H9 (cell line): ENCODE data around the gene PLEKHG3. TPM values are rescaled to one million over a fixed set of nuclear protein-coding genes. Genes with fewer than 3 reads are reported as not detected.

Experiments used
- DNase-seq: peaks from one replicate; pipeline ENCODE4 v3.0.0-alpha.2; 2017
- H2AFZ ChIP-seq: one replicate; pipeline ENCODE4 v1.6.1; 2013; ENCODE audit warnings: mild to moderate bottlenecking, low read length, control low read depth, moderate library complexity
- H2AK5ac ChIP-seq: 2 replicates; pipeline ENCODE4 v1.6.1; 2013; ENCODE audit warnings: low read length, control low read depth, mixed read lengths; ENCODE audit not compliant: insufficient read length
- H2BK120ac ChIP-seq: one replicate; pipeline ENCODE4 v1.6.1; 2013; ENCODE audit warnings: low read depth, mild to moderate bottlenecking, low read length, control low read depth, inconsistent platforms; ENCODE audit not compliant: poor library complexity, severe bottlenecking
- H2BK12ac ChIP-seq: 2 replicates; pipeline ENCODE4 v1.6.1; 2013; ENCODE audit warnings: low read length, control low read depth, mixed read lengths, low read depth; ENCODE audit not compliant: insufficient read length
- H2BK15ac ChIP-seq: 2 replicates; pipeline ENCODE4 v1.6.1; 2013; ENCODE audit warnings: low read depth, low read length, control low read depth
- H2BK20ac ChIP-seq: one replicate; pipeline ENCODE4 v1.6.1; 2013; ENCODE audit warnings: low read depth, mild to moderate bottlenecking, low read length, control low read depth, inconsistent platforms; ENCODE audit not compliant: poor library complexity, severe bottlenecking
- H2BK5ac ChIP-seq: 2 replicates; pipeline ENCODE4 v1.6.1; 2013; ENCODE audit warnings: low read length, control low read depth, mixed read lengths; ENCODE audit not compliant: insufficient read length
- H3K14ac ChIP-seq: 2 replicates; pipeline ENCODE4 v1.6.1; 2013; ENCODE audit warnings: low read length, control low read depth; ENCODE audit not compliant: insufficient read depth
- H3K18ac ChIP-seq: 2 replicates; pipeline ENCODE4 v1.6.1; 2013; ENCODE audit warnings: low read depth, mild to moderate bottlenecking, mixed read lengths, low read length, control low read depth; ENCODE audit not compliant: insufficient read length
- H3K23ac ChIP-seq: 2 replicates; pipeline ENCODE4 v1.6.1; 2013; ENCODE audit warnings: low read length, control low read depth, mixed read lengths, low read depth; ENCODE audit not compliant: insufficient read length
- H3K23me2 ChIP-seq: 2 replicates; pipeline ENCODE4 v1.6.1; 2013; ENCODE audit warnings: low read depth, mild to moderate bottlenecking, mixed read lengths, low read length, control low read depth; ENCODE audit not compliant: insufficient read length, poor library complexity, severe bottlenecking
- H3K27ac ChIP-seq: 2 replicates; pipeline ENCODE4 v1.5.1; 2013; ENCODE audit warnings: low read length, control low read depth, mixed read lengths, low read depth; ENCODE audit not compliant: insufficient read length
- H3K27me3 ChIP-seq: 2 replicates; pipeline ENCODE4 v1.6.1; 2013; ENCODE audit warnings: low read length, control low read depth, inconsistent platforms; ENCODE audit not compliant: insufficient read depth
- H3K4ac ChIP-seq: 2 replicates; pipeline ENCODE4 v1.6.1; 2013; ENCODE audit warnings: low read depth, mild to moderate bottlenecking, control low read depth, inconsistent platforms, low read length, moderate library complexity
- H3K4me1 ChIP-seq: 2 replicates; pipeline ENCODE4 v1.6.1; 2013; ENCODE audit warnings: low read length, control low read depth, inconsistent platforms; ENCODE audit not compliant: insufficient read depth
- H3K4me2 ChIP-seq: 2 replicates; pipeline ENCODE4 v1.6.1; 2013; ENCODE audit warnings: low read length, control low read depth, mixed read lengths; ENCODE audit not compliant: insufficient read length, insufficient read depth
- H3K56ac ChIP-seq: 2 replicates; pipeline ENCODE4 v1.6.1; 2013; ENCODE audit warnings: low read depth, mild to moderate bottlenecking, mixed read lengths, low read length, control low read depth; ENCODE audit not compliant: insufficient read length
- H3K79me1 ChIP-seq: 2 replicates; pipeline ENCODE4 v1.6.1; 2013; ENCODE audit warnings: low read depth, mild to moderate bottlenecking, moderate library complexity, low read length, control low read depth, inconsistent platforms; ENCODE audit not compliant: insufficient read depth, poor library complexity, severe bottlenecking
- H3K79me2 ChIP-seq: 2 replicates; pipeline ENCODE4 v1.6.1; 2013; ENCODE audit warnings: low read length, control low read depth, inconsistent platforms; ENCODE audit not compliant: insufficient read depth
- H3K9ac ChIP-seq: 2 replicates; pipeline ENCODE4 v1.6.1; 2013; ENCODE audit warnings: low read length, control low read depth, mixed read lengths; ENCODE audit not compliant: insufficient read length; ENCODE audit errors: extremely low read depth
- H3K9me3 ChIP-seq: one replicate; pipeline ENCODE4 v1.6.1; 2013; ENCODE audit warnings: low read depth, low read length, inconsistent platforms; ENCODE audit not compliant: control insufficient read depth
- H3T11ph ChIP-seq: one replicate; pipeline ENCODE4 v1.6.1; 2013; ENCODE audit warnings: mild to moderate bottlenecking, low read length, control low read depth, inconsistent platforms
- H4K20me1 ChIP-seq: one replicate; pipeline ENCODE4 v1.6.1; 2013; ENCODE audit not compliant: control insufficient read depth, insufficient read length, insufficient read depth
- H4K5ac ChIP-seq: 2 replicates; pipeline ENCODE4 v1.6.1; 2013; ENCODE audit warnings: low read depth, mild to moderate bottlenecking, mixed read lengths, low read length, control low read depth; ENCODE audit not compliant: insufficient read length
- H4K8ac ChIP-seq: replicated peaks from 2 replicates; pipeline ENCODE4 v1.6.1; 2013; ENCODE audit warnings: low read length, control low read depth, mixed read lengths, low read depth; ENCODE audit not compliant: insufficient read length
- H4K91ac ChIP-seq: 2 replicates; pipeline ENCODE4 v1.6.1; 2013; ENCODE audit warnings: low read depth, mild to moderate bottlenecking, moderate library complexity, mixed read lengths, low read length, control low read depth; ENCODE audit not compliant: insufficient read length
- H3K27ac Mint-ChIP-seq, 3 experiments: 2 replicates in 2 of 3; 3 replicates in 1 of 3; pipeline ENCODE4 v1.8.0; 2020 to 2021; ENCODE audit warnings: mixed read lengths in 3 of 3, mild to moderate bottlenecking in 1 of 3, moderate library complexity in 1 of 3
- H3K27me3 Mint-ChIP-seq: 2 replicates; pipeline ENCODE4 v1.8.0; 2021; ENCODE audit warnings: low read depth, mild to moderate bottlenecking, moderate library complexity, mixed read lengths
- H3K36me3 Mint-ChIP-seq, 3 experiments: 2 replicates in 2 of 3; 3 replicates in 1 of 3; pipeline ENCODE4 v1.8.0; 2020 to 2021; ENCODE audit warnings: low read depth in 3 of 3, mixed read lengths in 3 of 3; ENCODE audit not compliant: insufficient read depth in 1 of 3
- H3K4me1 Mint-ChIP-seq, 2 experiments: 2 replicates each; pipeline ENCODE4 v1.8.0; 2020; ENCODE audit warnings: mixed read lengths in 2 of 2
- H3K4me3 Mint-ChIP-seq, 2 experiments: 2 replicates in 1 of 2; 3 replicates in 1 of 2; pipeline ENCODE4 v1.8.0; 2020 to 2021; ENCODE audit warnings: mild to moderate bottlenecking in 2 of 2, mixed read lengths in 2 of 2, moderate library complexity in 1 of 2
- H3K9me3 Mint-ChIP-seq, 2 experiments: 2 replicates in 1 of 2; 3 replicates in 1 of 2; pipeline ENCODE4 v1.8.0; 2020; ENCODE audit warnings: mild to moderate bottlenecking in 2 of 2, mixed read lengths in 2 of 2, moderate library complexity in 1 of 2
- CTCF ChIP-seq: fragments of 200-600 bp; sonication (generic); conservative IDR thresholded peaks from 3 replicates; pipeline ENCODE4 v1.8.0; 2021; ENCODE audit warnings: antibody characterized with exemption, mild to moderate bottlenecking
- WGBS: extraction: QIAGEN DNeasy Blood & Tissue Kit; methylation state at CpG from one replicate; pipeline ENCODE4 v1.1.7; 2013; ENCODE audit warnings: missing lambda C conversion rate, low lambda C conversion rate, mixed read lengths; ENCODE audit not compliant: insufficient read length; ENCODE audit errors: extremely low coverage; 5-methylcytosine and 5-hydroxymethylcytosine counted together
- total RNA-seq: library from RNA; stranded (reverse); gene quantifications from 2 replicates; pipeline ENCODE4 v1.2.1, GENCODE V29; 2021

PLEKHG3 gene
- total RNA-seq, 1 experiment from 2014 or later: 48.5 TPM

- peaks cover 3% of the 10 kb centered on the region; the same call in 1 of the 2 replicates for H3K27me3 Mint-ChIP-seq
Observed at GRCh38 chr14:64698903-64699302, 5.3 kb upstream of the PLEKHG3 start.

More at GRCh38 chr14:64698903-64699302, 5.3 kb upstream of the PLEKHG3 start:
- peaks cover 0 to 3% of the 10 kb centered on the region in 2 experiments; a peak in 1 of 5 replicates for H3K9me3 Mint-ChIP-seq
- Histone ChIP-seq H2AK5ac (no peak overlapping the region), H2BK5ac (no peak overlapping the region), H3K79me2 (no peaks in the 10 kb centered on the region), H3K4ac (no peak overlapping the region), H3K27me3 (no peaks in the 10 kb centered on the region), H2BK15ac (no peak overlapping the region), H3K14ac (no peak overlapping the region), H2AFZ (no peak overlapping the region), H4K5ac (no peak overlapping the region), H3K23ac (no peak overlapping the region), H4K91ac (no peak overlapping the region), H3K18ac (no peak overlapping the region), H4K20me1 (no peaks in the 10 kb centered on the region), H3K9me3 (no peaks in the 10 kb centered on the region), H3K23me2 (peaks cover 12% of the 10 kb centered on the region), H3K9ac (no peak overlapping the region), H2BK20ac (no peak overlapping the region), H3K4me1 (peaks cover 14% of the 10 kb centered on the region; the same call in 1 of the 2 replicates), H3T11ph (no peak overlapping the region), H3K4me2 (no peak overlapping the region), H4K8ac (no peak overlapping the region), H3K27ac (no peak overlapping the region), H3K79me1 (no peaks in the 10 kb centered on the region), H3K56ac (no peak overlapping the region), H2BK12ac (no peak overlapping the region), H2BK120ac (no peak overlapping the region)
- peaks cover 49 to 59% of the 10 kb centered on the region in 2 experiments for H3K4me1 Mint-ChIP-seq
- H3K27ac Mint-ChIP-seq: peak overlapping the region in 1 of 3 experiments; percentile 70; a peak in 2 of 7 replicates
- TF ChIP-seq CTCF: no peak
- H3K36me3 Mint-ChIP-seq: no peaks in the 10 kb centered on the region
- H3K4me3 Mint-ChIP-seq: no peak overlapping the region; a peak in 1 of 5 replicates
- no CpG with 5 or more reads among the region's 7 CpGs for WGBS
- DNase-seq: no peak
